GM12865 (cell line): ENCODE results near the gene PCCA.
A peak's percentile ranks its signal among the peaks of the same experiment; 100 is the strongest.

Experiments used
- DNase-seq: peaks from one replicate; pipeline ENCODE4 v3.0.0; 2010; ENCODE audit warnings: low read depth
- H3K4me3 ChIP-seq: 2 replicates; pipeline ENCODE4 v1.5.1; 2011; ENCODE audit warnings: mild to moderate bottlenecking, low read depth, low read length, control low read depth
- TF ChIP-seq, protein P1 (sequence below): IDR thresholded peaks from 2 replicates; pipeline ENCODE4 v1.5.1; 2011; ENCODE audit warnings: low read length, control low read depth, low read depth, inconsistent platforms; ENCODE audit not compliant: insufficient read depth; ENCODE audit errors: missing control alignments

Gene PCCA

DNA sequence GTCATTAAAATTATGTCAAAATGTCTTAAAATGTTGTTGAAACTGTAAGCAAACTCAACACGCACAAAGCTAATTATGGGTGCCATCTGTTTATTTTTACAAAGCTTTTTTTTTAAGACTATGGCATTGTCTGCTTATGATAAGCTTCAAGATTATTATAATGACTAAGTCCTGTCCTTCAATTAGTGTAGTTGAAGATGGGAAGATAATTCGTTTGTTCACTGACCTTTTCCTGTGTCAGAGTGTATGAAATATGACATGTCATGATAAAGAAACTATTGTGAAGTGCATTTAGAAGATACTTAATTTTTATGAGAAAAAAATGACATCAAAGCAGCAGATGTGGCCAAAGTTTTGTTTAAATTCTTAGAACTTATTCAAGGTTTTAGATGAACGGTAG is 211.3 kb downstream of the PCCA start:
- H3K4me3 ChIP-seq, result no peak overlapping the region
- no peak for DNase-seq
- TF ChIP-seq, protein P1, sequence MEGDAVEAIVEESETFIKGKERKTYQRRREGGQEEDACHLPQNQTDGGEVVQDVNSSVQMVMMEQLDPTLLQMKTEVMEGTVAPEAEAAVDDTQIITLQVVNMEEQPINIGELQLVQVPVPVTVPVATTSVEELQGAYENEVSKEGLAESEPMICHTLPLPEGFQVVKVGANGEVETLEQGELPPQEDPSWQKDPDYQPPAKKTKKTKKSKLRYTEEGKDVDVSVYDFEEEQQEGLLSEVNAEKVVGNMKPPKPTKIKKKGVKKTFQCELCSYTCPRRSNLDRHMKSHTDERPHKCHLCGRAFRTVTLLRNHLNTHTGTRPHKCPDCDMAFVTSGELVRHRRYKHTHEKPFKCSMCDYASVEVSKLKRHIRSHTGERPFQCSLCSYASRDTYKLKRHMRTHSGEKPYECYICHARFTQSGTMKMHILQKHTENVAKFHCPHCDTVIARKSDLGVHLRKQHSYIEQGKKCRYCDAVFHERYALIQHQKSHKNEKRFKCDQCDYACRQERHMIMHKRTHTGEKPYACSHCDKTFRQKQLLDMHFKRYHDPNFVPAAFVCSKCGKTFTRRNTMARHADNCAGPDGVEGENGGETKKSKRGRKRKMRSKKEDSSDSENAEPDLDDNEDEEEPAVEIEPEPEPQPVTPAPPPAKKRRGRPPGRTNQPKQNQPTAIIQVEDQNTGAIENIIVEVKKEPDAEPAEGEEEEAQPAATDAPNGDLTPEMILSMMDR, result no peak

DNA sequence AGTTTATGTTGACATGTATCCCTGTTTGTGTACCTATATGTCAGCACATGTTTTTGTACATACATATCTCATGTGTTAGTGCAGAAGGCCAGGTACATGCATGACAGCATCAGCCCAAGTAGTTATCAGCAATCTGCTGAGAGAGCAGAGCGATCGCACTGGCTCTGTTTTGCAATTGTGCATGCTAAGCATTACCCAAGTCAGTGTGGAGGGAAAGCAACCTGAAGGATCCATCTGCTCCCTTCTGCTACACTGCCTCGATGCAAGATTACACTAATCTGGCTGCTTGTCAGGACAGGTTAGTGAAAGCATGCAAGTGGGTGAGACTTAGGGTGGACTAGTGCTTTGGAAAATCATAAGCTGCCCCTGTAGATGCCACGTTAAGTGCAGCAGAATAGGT is 211.8 kb downstream of the PCCA start:
- TF ChIP-seq, protein P1, result no peak
- DNase-seq, result no peak
- H3K4me3 ChIP-seq, result no peak overlapping the region

DNA sequence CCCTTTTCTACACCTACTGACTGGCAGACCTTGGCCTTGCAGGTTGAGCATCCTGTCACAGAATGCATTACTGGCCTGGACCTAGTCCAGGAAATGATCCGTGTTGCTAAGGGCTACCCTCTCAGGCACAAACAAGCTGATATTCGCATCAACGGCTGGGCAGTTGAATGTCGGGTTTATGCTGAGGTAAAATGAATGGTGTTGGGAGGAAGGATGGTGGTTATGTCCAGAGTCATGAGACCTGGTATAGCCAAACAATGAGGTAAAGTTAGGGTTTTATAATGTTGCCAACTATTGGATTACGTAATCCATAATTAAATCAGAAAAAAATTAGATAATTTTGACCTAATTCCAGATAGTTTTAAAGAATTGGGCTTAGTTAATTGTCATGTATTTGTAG is 212.5 kb downstream of the PCCA start:
- no peak overlapping the region for H3K4me3 ChIP-seq
- no peak for DNase-seq
- TF ChIP-seq, protein P1, result no peak

DNA sequence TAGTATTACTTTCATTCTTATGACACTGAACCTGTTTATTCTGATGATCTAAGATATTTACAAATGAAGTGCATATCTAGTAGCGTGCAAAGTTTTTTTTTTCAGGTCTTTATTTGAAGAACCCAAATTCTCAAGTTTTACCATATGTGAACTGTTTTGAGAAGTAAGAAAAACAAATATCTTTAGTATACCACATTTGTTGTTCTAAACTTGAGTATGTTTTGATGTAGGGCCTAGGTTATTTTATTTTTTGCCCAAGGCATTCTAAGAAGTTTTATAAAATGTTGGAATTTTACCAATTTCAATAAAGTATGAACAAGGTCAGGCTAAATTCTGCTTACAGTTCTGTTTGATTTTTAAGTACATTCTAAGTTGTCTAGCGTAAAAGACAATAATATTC is 213.5 kb downstream of the PCCA start:
- H3K4me3 ChIP-seq, result no peak overlapping the region
- no peak for DNase-seq
- TF ChIP-seq, protein P1, result no peak

DNA sequence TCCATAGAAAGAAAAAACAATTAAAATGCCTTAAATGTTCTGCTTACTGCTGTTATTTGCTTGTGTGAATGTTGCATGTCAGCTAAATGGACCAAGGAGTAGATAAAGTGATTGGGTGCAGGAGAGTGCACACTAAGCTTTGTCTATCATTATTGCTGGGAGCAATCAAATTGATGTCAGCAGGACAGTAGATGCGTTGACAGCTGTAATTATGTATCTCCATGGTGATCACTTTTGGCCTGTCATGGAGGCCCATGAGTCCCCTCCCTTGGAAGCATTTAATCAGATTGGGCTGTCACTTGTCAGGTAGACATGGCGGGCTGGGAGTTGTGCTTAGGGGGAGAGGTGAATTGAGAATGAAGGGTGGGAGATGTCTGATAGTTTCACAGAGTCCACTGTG is 215.3 kb downstream of the PCCA start:
- no peak for DNase-seq
- H3K4me3 ChIP-seq, result no peak overlapping the region
- TF ChIP-seq, protein P1, result no peak

DNA sequence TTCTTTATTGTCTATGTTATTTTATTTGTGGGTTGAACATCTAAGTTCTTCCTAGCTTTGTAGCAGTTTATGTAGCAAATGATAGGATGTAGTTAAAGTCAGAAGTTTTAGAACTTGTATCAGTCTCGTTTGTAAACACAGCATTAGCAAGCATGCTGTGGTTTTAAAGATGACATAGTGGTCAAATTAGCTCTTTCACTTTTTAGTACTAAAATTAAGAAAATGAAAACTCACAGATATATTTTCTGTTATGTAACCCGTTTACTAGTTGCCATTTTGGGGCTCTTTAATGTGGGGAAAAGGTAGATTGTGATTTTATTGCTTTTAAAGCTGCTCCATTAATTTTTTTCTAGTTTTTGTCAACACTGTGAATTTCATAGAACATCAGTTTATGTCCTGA is 216.5 kb downstream of the PCCA start:
- TF ChIP-seq, protein P1, result no peak
- no peak overlapping the region for H3K4me3 ChIP-seq
- peak; percentile 13 for DNase-seq

DNA sequence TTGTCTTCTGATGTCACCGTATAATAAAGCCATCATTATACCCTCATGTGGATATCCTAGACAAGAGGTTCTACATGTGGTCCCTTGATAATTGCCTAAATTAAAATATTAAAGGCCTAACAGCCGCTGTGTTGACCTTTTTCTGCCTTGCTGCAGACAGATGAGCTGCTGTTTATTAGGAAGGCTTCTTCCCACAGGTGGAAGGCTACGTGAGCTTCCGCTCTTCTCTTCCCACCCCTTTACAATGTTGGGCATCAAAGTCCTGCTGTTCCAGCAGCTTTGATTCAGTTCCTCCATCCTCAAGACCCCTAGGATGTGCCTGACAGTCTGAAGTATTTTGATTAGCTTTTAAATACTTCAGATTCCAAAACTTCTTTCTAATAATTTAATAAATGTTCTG is 217.1 kb downstream of the PCCA start:
- TF ChIP-seq, protein P1, result no peak
- H3K4me3 ChIP-seq, result no peak overlapping the region
- DNase-seq, result no peak
